Activated B cell treated with CpG ODN at 0.5 μM for 24 hours (primary cell): ENCODE data around the gene PCDHB4. TPM values are rescaled to one million over a fixed set of nuclear protein-coding genes. Genes with fewer than 3 reads are reported as not detected.
"Not testable (repeated sequence)": the region's sequence is repeated elsewhere in the genome, so short reads cannot be mapped to it uniquely, and the experiment has no call there.

ENCODE experiments used
- ATAC-seq: fragments of 200-7000 bp; cut with Tn5 transposase; one replicate; pipeline ENCODE4 v1.10.0; 2021; ENCODE audit warnings: low read depth, mild to moderate bottlenecking, moderate library complexity
- CTCF ChIA-PET: fragments of 350-600 bp; sonication (Branson Sonifier 250); formaldehyde crosslinking; loops from one replicate; lab custom pipeline; 2021; ENCODE audit warnings: antibody characterized with exemption; lab: Charles Lee
- POLR2A ChIA-PET: fragments of 350-600 bp; sonication (Branson Sonifier 250); formaldehyde crosslinking; loops from one replicate; lab custom pipeline; 2021; ENCODE audit warnings: antibody characterized with exemption; lab: Charles Lee
- DNase-seq: peaks from one replicate; pipeline ENCODE4 v3.0.0; 2022
- H3K27ac Mint-ChIP-seq: one replicate; pipeline ENCODE4 v1.8.0; 2020; ENCODE audit warnings: mixed read lengths
- H3K27me3 Mint-ChIP-seq: one replicate; pipeline ENCODE4 v1.8.0; 2021; ENCODE audit warnings: mixed read lengths
- H3K36me3 Mint-ChIP-seq: one replicate; pipeline ENCODE4 v1.8.0; 2021; ENCODE audit warnings: low read depth, mixed read lengths
- H3K4me1 Mint-ChIP-seq: one replicate; pipeline ENCODE4 v1.8.0; 2021; ENCODE audit warnings: mixed read lengths
- H3K4me3 Mint-ChIP-seq: one replicate; pipeline ENCODE4 v1.8.0; 2020; ENCODE audit warnings: mild to moderate bottlenecking, mixed read lengths
- H3K9me3 Mint-ChIP-seq: one replicate; pipeline ENCODE4 v1.8.0; 2020; ENCODE audit warnings: mixed read lengths
- intact Hi-C: fragments of 100-400 bp; cut with micrococcal nuclease; formaldehyde crosslinking; loops from one replicate; pipeline ENCODE4 v1.15.1; 2024
- total RNA-seq: library from RNA; stranded (reverse); gene quantifications from 2 replicates; pipeline ENCODE4 v1.2.3, GENCODE V29; 2022
- TF ChIP-seq, protein P1 (sequence below): fragments of 200-600 bp; IDR thresholded peaks from one replicate; pipeline ENCODE4 v1.8.0; 2022; ENCODE audit warnings: antibody characterized with exemption, mild to moderate bottlenecking

Gene PCDHB4
- total RNA-seq, 1 donor from 2014 or later = not detected

DNA sequence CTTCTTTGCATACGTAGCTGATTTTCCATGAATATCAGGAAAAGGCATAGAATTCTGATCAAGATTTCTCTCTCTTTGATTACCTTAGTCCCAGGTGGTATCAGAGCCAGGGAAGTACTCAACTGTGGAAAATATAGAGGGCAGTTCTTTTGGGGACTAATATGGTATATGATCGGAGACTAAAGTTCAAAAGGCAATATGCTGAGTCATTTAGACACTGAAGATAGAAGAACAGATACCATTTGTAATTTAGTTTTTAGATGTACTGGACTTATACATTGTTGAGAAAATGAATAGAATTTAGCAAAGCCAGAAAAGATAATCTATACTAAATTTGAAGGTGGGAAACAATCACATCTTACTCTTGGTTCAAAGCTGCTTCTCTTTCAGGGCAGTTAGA is 16.3 kb upstream of the PCDHB4 start:
- TF ChIP-seq, protein P1, sequence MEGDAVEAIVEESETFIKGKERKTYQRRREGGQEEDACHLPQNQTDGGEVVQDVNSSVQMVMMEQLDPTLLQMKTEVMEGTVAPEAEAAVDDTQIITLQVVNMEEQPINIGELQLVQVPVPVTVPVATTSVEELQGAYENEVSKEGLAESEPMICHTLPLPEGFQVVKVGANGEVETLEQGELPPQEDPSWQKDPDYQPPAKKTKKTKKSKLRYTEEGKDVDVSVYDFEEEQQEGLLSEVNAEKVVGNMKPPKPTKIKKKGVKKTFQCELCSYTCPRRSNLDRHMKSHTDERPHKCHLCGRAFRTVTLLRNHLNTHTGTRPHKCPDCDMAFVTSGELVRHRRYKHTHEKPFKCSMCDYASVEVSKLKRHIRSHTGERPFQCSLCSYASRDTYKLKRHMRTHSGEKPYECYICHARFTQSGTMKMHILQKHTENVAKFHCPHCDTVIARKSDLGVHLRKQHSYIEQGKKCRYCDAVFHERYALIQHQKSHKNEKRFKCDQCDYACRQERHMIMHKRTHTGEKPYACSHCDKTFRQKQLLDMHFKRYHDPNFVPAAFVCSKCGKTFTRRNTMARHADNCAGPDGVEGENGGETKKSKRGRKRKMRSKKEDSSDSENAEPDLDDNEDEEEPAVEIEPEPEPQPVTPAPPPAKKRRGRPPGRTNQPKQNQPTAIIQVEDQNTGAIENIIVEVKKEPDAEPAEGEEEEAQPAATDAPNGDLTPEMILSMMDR = no peak
- Mint-ChIP-seq H3K9me3 (peaks cover 6% of the 10 kb centered on the region), H3K27me3 (peaks cover 9% of the 10 kb centered on the region), H3K4me3 (no peak overlapping the region), H3K27ac (no peak overlapping the region), H3K4me1 (no peaks in the 10 kb centered on the region), H3K36me3 (no peaks in the 10 kb centered on the region)
- ChIA-PET POLR2A (no interaction called here), CTCF (no interaction called here)
- intact Hi-C loops = loop anchor here (10.0 kb wide), 1 partner anchor 241 kb away; the partner anchor contains the start of gene PCDHA11
- ATAC-seq (no peak), DNase-seq (no peak)

DNA sequence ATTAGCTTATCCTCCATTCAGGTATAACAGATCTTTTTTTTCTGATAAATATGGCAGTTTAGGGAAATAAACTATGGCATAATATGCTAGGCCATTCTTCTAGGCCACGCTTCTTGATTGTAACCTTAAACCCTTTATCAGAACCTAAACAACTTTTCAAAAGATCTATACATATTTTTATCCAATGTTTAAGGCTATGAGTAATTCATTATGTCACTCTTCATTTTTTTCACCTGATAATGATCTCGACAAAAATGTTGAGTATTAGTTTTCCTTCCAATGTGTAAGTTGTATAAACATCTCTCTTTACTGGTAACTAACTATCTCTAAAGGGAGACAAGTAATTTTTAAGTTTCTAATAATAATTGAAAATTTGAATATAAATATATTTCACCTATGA is 2.4 kb upstream of the PCDHB4 start:
- no peak for ATAC-seq
- Mint-ChIP-seq H3K27ac (no peak overlapping the region), H3K4me1 (no peaks in the 10 kb centered on the region), H3K27me3 (peaks cover 6% of the 10 kb centered on the region), H3K36me3 (no peaks in the 10 kb centered on the region), H3K4me3 (no peak overlapping the region), H3K9me3 (peaks cover 27% of the 10 kb centered on the region)
- ChIA-PET CTCF (no interaction called here), POLR2A (no interaction called here)
- intact Hi-C loops = no loop called here
- TF ChIP-seq, protein P1 = no peak
- no peak for DNase-seq

DNA sequence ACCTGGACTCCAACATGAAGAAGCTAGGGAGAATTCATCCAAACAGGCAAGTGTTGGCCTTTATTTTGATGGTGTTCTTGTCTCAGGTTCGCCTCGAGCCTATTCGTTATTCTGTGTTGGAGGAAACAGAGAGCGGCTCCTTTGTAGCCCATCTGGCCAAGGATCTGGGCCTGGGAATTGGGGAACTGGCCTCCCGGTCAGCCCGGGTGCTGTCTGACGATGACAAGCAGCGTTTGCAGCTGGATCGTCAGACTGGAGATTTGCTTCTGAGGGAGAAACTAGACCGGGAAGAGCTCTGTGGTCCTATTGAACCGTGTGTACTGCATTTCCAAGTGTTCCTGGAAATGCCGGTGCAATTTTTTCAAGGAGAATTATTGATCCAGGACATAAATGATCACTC is 367 bp downstream of the PCDHB4 start:
- no peaks in the 10 kb centered on the region for H3K36me3 Mint-ChIP-seq
- ChIA-PET POLR2A (no interaction called here), CTCF (no interaction called here)
- intact Hi-C loops = no loop called here
- peaks cover 7% of the 10 kb centered on the region for H3K9me3 Mint-ChIP-seq
- DNase-seq (no peak), ATAC-seq (no peak)
- H3K4me1 Mint-ChIP-seq = no peaks in the 10 kb centered on the region
- H3K27me3 Mint-ChIP-seq = peaks cover 6% of the 10 kb centered on the region
- H3K27ac Mint-ChIP-seq = no peak overlapping the region
- TF ChIP-seq, protein P1 = no peak
- no peak overlapping the region for H3K4me3 Mint-ChIP-seq

DNA sequence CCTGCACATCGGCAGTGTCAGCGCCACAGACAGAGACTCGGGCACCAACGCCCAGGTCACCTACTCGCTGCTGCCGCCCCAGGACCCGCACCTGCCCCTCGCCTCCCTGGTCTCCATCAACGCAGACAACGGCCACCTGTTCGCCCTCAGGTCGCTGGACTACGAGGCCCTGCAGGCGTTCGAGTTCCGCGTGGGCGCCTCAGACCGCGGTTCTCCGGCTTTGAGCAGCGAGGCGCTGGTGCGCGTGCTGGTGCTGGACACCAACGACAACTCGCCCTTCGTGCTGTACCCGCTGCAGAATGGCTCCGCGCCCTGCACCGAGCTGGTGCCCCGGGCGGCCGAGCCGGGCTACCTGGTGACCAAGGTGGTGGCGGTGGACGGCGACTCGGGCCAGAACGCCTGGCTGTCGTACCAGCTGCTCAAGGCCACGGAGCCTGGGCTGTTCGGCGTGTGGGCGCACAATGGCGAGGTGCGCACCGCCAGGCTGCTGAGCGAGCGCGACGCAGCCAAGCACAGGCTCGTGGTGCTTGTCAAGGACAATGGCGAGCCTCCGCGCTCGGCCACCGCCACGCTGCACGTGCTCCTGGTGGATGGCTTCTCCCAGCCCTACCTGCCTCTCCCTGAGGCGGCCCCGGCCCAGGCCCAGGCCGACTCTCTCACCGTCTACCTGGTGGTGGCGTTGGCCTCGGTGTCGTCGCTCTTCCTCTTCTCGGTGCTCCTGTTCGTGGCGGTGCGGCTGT is 1.9 kb downstream of the PCDHB4 start:
- H3K27me3 Mint-ChIP-seq, H3K4me3 Mint-ChIP-seq, intact Hi-C loops, H3K36me3 Mint-ChIP-seq, H3K9me3 Mint-ChIP-seq, H3K4me1 Mint-ChIP-seq, H3K27ac Mint-ChIP-seq, ATAC-seq, POLR2A ChIA-PET, DNase-seq, CTCF ChIA-PET: not testable (repeated sequence)

DNA sequence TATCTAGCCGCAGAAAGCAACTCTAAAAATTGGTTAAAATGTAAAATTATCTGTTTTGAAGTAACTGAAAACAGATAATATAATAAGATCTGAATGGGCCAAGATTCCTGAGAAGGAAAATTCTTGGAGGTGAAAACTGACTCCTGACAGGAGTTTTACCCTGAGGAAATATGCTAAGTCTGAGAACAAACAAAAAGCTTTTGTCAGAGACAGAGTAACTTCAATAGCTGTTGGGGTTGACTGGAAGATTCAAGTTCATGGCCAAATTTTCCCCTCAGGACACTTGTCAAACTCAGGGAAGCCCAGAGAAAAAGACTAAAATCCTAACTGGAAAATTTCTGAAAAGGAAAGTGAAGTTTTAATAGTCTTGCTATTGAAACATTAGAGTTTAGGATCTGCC is 5.7 kb downstream of the PCDHB4 start:
- Mint-ChIP-seq H3K36me3 (no peaks in the 10 kb centered on the region), H3K27ac (no peak overlapping the region), H3K4me1 (no peaks in the 10 kb centered on the region), H3K27me3 (peaks cover 6% of the 10 kb centered on the region), H3K9me3 (peaks cover 8% of the 10 kb centered on the region), H3K4me3 (no peak overlapping the region)
- ChIA-PET CTCF (no interaction called here), POLR2A (no interaction called here)
- intact Hi-C loops = no loop called here
- ATAC-seq (no peak), DNase-seq (no peak)
- TF ChIP-seq, protein P1 = no peak
